NCI-H82 treated with DMSO at 0.1 percent for 48 hours (cell line): ENCODE results near the gene TSKU.
"Not testable (repeated sequence)": the region's sequence is repeated elsewhere in the genome, so short reads cannot be mapped to it uniquely, and the experiment has no call there.

Experiments used
- DNase-seq: peaks from one replicate; lab custom pipeline; 2025; ENCODE audit not compliant: unreplicated experiment; lab: John Stamatoyannopoulos, UW

The TSKU gene

GRCh38 chr11:76799066-76799804 is 16.1 kb downstream of the TSKU start:
- peak; percentile 22 for DNase-seq

GRCh38 chr11:76800466-76801200 is 17.5 kb downstream of the TSKU start:
- DNase-seq = no peak

- DNase-seq = no peak
These were observed 18.1 kb downstream of the TSKU start for GRCh38 chr11:76801225-76801624.

GRCh38 chr11:76801736-76802135 is 18.6 kb downstream of the TSKU start:
- no peak for DNase-seq

GRCh38 chr11:76802151-76802550 is 19.0 kb downstream of the TSKU start:
- no peak for DNase-seq

- no peak for DNase-seq
These were observed 19.5 kb downstream of the TSKU start for GRCh38 chr11:76802621-76803020.

GRCh38 chr11:76803023-76803422 is 19.9 kb downstream of the TSKU start:
- no peak for DNase-seq

GRCh38 chr11:76803811-76804600 is 20.9 kb downstream of the TSKU start:
- DNase-seq = no peak

- no peak for DNase-seq
These were observed 22.2 kb downstream of the TSKU start for GRCh38 chr11:76805206-76805913.

- DNase-seq = no peak
These were observed 23.0 kb downstream of the TSKU start for GRCh38 chr11:76806131-76806530.

GRCh38 chr11:76806608-76807205 is 23.6 kb downstream of the TSKU start:
- no peak for DNase-seq

GRCh38 chr11:76807206-76807875 is 24.2 kb downstream of the TSKU start:
- peak; percentile 58 for DNase-seq

- DNase-seq = no peak
These were observed 25.0 kb downstream of the TSKU start for GRCh38 chr11:76808171-76808570.

- no peak for DNase-seq
These were observed 25.8 kb downstream of the TSKU start for GRCh38 chr11:76808996-76809395.

GRCh38 chr11:76810151-76810853 is 27.1 kb downstream of the TSKU start:
- DNase-seq = no peak

- DNase-seq = no peak
These were observed 28.1 kb downstream of the TSKU start for GRCh38 chr11:76811259-76811658.

GRCh38 chr11:76814414-76814813 is 31.3 kb downstream of the TSKU start:
- DNase-seq = no peak

GRCh38 chr11:76815678-76816077 is 32.5 kb downstream of the TSKU start:
- DNase-seq = not testable (repeated sequence)

- no peak for DNase-seq
These were observed 37.0 kb downstream of the TSKU start for GRCh38 chr11:76820184-76820566.

GRCh38 chr11:76821396-76821795 is 38.2 kb downstream of the TSKU start:
- DNase-seq = not testable (repeated sequence)
